ENCODE measurements around the gene ITGAL.

DNA sequence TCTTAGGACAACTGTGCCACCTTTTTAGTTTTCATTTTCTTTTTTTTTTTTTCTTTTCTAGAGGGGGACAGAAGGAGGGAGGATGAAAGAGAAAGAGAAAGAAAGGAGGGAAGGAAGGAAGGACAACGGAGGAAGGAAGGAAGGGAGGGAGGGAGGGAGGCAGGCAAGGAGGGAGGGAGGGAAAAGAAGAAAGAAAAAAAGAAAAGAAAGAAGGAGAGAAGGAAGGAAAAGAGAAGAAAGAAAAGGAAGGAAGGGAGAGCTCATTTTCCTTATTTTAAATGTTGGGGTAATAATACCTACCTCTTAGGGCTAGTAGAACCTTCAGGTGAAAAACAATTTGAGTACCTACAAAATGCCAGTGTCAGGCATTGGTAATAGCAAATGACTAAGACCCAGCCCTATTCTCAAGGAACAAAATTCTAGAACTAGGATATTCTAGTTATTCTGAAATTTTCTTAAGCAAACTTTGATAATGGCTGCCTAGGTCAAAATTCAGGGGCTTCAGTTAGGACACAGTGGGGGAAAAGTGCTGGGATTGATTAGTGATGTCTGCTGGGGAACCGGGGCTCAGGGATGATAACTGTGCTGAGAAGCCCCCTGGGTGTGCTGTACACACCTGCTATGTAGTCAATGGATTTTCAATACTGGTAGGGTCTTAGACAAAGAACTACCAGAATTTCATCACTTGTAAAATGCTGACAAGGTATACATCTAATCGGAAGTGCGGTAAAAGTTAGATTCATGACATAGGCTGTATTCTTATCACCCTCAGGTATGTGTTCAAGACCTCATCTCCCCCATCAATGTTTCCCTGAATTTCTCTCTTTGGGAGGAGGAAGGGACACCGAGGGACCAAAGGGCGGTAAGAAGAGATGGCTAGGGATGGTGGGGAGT is 31.1 kb downstream of the ITGAL start:
- TF ChIP-seq POLR2A (IDR thresholded peaks at IDR 0.05; ENCODE audit: low read length) (no peak), GATA1 (IDR thresholded peaks at IDR 0.05; ENCODE audit: low read depth, low read length) (no peak)
